ENCODE measurements around the gene DUOXA2. TPM values are rescaled to one million over a fixed set of nuclear protein-coding genes. Genes with fewer than 3 reads are reported as not detected.
A peak's percentile ranks its signal among the peaks of the same experiment; 100 is the strongest.
"Not testable (repeated sequence)": the region's sequence is repeated elsewhere in the genome, so short reads cannot be mapped to it uniquely, and the experiment has no call there.

The DUOXA2 gene
- total RNA-seq (2021; ENCODE audit: unreplicated experiment) (not detected), Bru-seq, nascent RNA (not detected), BruChase-seq, experiment 1, labeled RNA remaining after a 2-hour chase (not detected), BruChase-seq, experiment 2, labeled RNA remaining after a 6-hour chase (not detected)
- polyA plus RNA-seq (2012; ENCODE audit: insufficient read length) = not detected
- long read RNA-seq = 0 reads

DNA sequence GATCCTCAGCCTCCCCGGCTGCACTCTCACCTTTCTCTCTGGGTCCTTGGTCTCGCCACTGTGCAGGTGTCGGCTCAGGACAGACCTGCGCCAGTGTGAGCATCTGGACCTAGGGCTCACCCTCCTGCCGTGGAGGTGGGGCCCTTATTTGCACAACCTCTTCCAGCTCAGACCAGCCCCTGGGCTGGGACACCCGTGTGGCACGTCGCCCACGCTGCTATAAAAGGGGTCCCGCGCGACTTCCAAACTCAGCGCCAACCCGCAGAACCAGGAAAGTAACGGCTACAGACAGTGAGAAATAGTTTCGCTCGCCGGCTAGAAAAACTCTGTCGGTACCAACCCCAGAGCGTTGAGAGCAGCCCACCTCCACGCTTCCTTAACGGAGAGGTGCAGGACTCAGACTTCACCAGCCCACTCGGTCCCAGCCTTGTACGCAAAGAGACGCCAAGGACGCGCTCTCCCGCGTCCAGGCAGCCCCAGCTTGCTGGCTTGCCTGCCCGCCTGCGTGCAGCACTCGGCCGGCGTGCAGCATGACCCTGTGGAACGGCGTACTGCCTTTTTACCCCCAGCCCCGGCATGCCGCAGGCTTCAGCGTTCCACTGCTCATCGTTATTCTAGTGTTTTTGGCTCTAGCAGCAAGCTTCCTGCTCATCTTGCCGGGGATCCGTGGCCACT lies at the start of gene DUOXA2, which contains the start of gene DUOX2:
TSS of gene DUOXA2 (plus strand) at position 251 of the 675 bp plus-strand sequence. CDS start at position 531, 280 bp downstream.
TSS of gene DUOX2 (minus strand) at position 97 of the 675 bp plus-strand sequence. CDS start 761 bp downstream, outside the sequence.
- peaks cover 21% of the 10 kb centered on the region for H3K27me3 ChIP-seq (ENCODE audit: control insufficient read depth, insufficient read depth, low read length)
- peak within 1 kb of the TSS; percentile 24 to 31 for H3K4me3 ChIP-seq (ENCODE audit: low read depth in 2 of 2, low read length in 2 of 2)
- no peak for DNase-seq (ENCODE audit: low read depth, low spot score)
- intact Hi-C loops (cut with micrococcal nuclease; ENCODE audit: unreplicated experiment) = no loop called here
- no peaks in the 10 kb centered on the region for H3K9me3 ChIP-seq (ENCODE audit: control insufficient read depth, insufficient read depth, low read depth, low read length)
- CTCF ChIA-PET = no interaction called here
- no peak for ATAC-seq
- no peak for TF ChIP-seq TCF7L2 (IDR thresholded peaks at IDR 0.05; ENCODE audit: low read depth, low read length)
- no peak for TF ChIP-seq CTCF (IDR thresholded peaks at IDR 0.05)
- TF ChIP-seq POLR2AphosphoS5 (IDR thresholded peaks at IDR 0.05; ENCODE audit: low read depth, low read length) = no peak
- TF ChIP-seq REST (IDR thresholded peaks at IDR 0.05; ENCODE audit: insufficient read depth in 1 of 2, low read depth in 2 of 2, low read length in 1 of 2) = no peak
- TF ChIP-seq SIN3A (IDR thresholded peaks at IDR 0.05; ENCODE audit: borderline replicate concordance, insufficient read depth, low read depth, low read length) = no peak
- no peaks in the 10 kb centered on the region for H3K36me3 ChIP-seq (ENCODE audit: control insufficient read depth, insufficient read depth, low read length)
- peaks cover 14% of the 10 kb centered on the region for H3K4me1 ChIP-seq (ENCODE audit: control insufficient read depth, insufficient read depth, low read length)
- in situ Hi-C loops (cut with HindIII; ENCODE audit: low pct_unique_long_range_greater_than_20kb, low sequenced_read_pairs) = no loop called here
- POLR2A ChIA-PET = interaction anchor here (0.5 kb wide), 1 partner anchor 32 kb away, joined by 4 read pairs; no protein-coding TSS in a partner anchor
- H3K27ac ChIP-seq (ENCODE audit: low read length) = no peak within 1 kb of the TSS
- BruUV-seq (replicated peaks) = no TSS peak

GRCh38 chr15:45064386-45064785 lies 49.7 kb upstream of the DUOXA2 start:
- no peaks in the 10 kb centered on the region for H3K36me3 ChIP-seq (ENCODE audit: control insufficient read depth, insufficient read depth, low read length)
- no peak overlapping the region for H3K4me3 ChIP-seq (ENCODE audit: low read depth in 2 of 2, low read length in 2 of 2)
- H3K27ac ChIP-seq (ENCODE audit: low read length) = no peak overlapping the region
- no peak for TF ChIP-seq SIN3A (IDR thresholded peaks at IDR 0.05; ENCODE audit: borderline replicate concordance, insufficient read depth, low read depth, low read length)
- no peak for TF ChIP-seq CTCF (IDR thresholded peaks at IDR 0.05)
- POLR2A ChIA-PET = no interaction called here
- CTCF ChIA-PET = no interaction called here
- in situ Hi-C loops (cut with HindIII; ENCODE audit: low pct_unique_long_range_greater_than_20kb, low sequenced_read_pairs) (no loop called here), intact Hi-C loops (cut with micrococcal nuclease; ENCODE audit: unreplicated experiment) (no loop called here)
- H3K4me1 ChIP-seq (ENCODE audit: control insufficient read depth, insufficient read depth, low read length) = no peaks in the 10 kb centered on the region
- no peak for ATAC-seq
- no peaks in the 10 kb centered on the region for H3K9me3 ChIP-seq (ENCODE audit: control insufficient read depth, insufficient read depth, low read depth, low read length)
- no peaks in the 10 kb centered on the region for H3K27me3 ChIP-seq (ENCODE audit: control insufficient read depth, insufficient read depth, low read length)
- BruUV-seq (replicated peaks) = no TSS peak
- DNase-seq (ENCODE audit: low read depth, low spot score) = no peak

DNA sequence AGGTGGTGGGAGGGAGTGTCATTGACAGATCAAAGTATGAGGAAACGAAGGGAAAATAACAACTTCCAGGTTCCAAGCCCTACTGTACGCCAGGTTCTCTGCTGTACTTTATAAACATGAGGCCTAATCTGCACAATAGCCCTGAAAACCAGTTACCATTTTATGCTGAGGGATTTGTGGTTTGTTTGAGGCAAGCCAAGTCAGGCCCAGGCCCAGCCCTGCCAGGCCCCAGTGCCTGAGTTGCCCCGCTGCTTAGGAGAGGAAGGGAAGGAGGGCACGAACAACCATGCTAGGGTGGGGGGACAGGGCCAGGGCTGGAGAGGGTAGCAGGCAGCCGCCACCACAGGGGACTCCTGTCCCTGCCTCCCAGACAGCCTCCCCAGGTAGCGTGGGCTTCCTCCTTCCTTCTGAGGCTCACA lies 44.2 kb upstream of the DUOXA2 start:
- BruUV-seq (replicated peaks); H3K4me1 ChIP-seq (ENCODE audit: control insufficient read depth, insufficient read depth, low read length); in situ Hi-C loops (cut with HindIII; ENCODE audit: low pct_unique_long_range_greater_than_20kb, low sequenced_read_pairs); POLR2A ChIA-PET; intact Hi-C loops (cut with micrococcal nuclease; ENCODE audit: unreplicated experiment); ATAC-seq; H3K4me3 ChIP-seq (ENCODE audit: low read depth in 2 of 2, low read length in 2 of 2); H3K27me3 ChIP-seq (ENCODE audit: control insufficient read depth, insufficient read depth, low read length); CTCF ChIA-PET; DNase-seq (ENCODE audit: low read depth, low spot score); H3K27ac ChIP-seq (ENCODE audit: low read length); H3K36me3 ChIP-seq (ENCODE audit: control insufficient read depth, insufficient read depth, low read length); H3K9me3 ChIP-seq (ENCODE audit: control insufficient read depth, insufficient read depth, low read depth, low read length): not testable (repeated sequence)

- ATAC-seq; intact Hi-C loops (cut with micrococcal nuclease; ENCODE audit: unreplicated experiment); CTCF ChIA-PET; H3K4me1 ChIP-seq (ENCODE audit: control insufficient read depth, insufficient read depth, low read length); DNase-seq (ENCODE audit: low read depth, low spot score); POLR2A ChIA-PET; H3K27me3 ChIP-seq (ENCODE audit: control insufficient read depth, insufficient read depth, low read length); H3K27ac ChIP-seq (ENCODE audit: low read length); H3K36me3 ChIP-seq (ENCODE audit: control insufficient read depth, insufficient read depth, low read length); H3K4me3 ChIP-seq (ENCODE audit: low read depth in 2 of 2, low read length in 2 of 2); BruUV-seq (replicated peaks); in situ Hi-C loops (cut with HindIII; ENCODE audit: low pct_unique_long_range_greater_than_20kb, low sequenced_read_pairs); H3K9me3 ChIP-seq (ENCODE audit: control insufficient read depth, insufficient read depth, low read depth, low read length): not testable (repeated sequence)
Measured at GRCh38 chr15:45073602-45074001, 40.5 kb upstream of the DUOXA2 start.

Measured in Panc1 (cell line).